DOHH2 (cell line): ENCODE data around the gene UBXN11.

Experiments
- H3F3A ChIP-seq: fragments of 200-600 bp; sonication (generic), shearing (Covaris generic); 2 replicates; pipeline ENCODE4 v1.6.0; 2016; ENCODE audit warnings: antibody characterized with exemption, mild to moderate bottlenecking; ENCODE audit not compliant: control insufficient read depth, insufficient read depth
- H3K27ac ChIP-seq: fragments of 200-600 bp; sonication (generic); 2 replicates; pipeline ENCODE4 v1.5.1; 2014; ENCODE audit warnings: low read depth, mild to moderate bottlenecking, low read length, moderate library complexity
- H3K27me3 ChIP-seq: fragments of 200-600 bp; sonication (generic); 2 replicates; pipeline ENCODE4 v1.6.1; 2014; ENCODE audit warnings: mild to moderate bottlenecking, low read length, mixed read lengths; ENCODE audit not compliant: control insufficient read depth
- H3K36me3 ChIP-seq: fragments of 200-600 bp; sonication (generic); 2 replicates; pipeline ENCODE4 v1.6.1; 2014; ENCODE audit warnings: mild to moderate bottlenecking, low read length, moderate library complexity, mixed read lengths; ENCODE audit not compliant: control insufficient read depth
- H3K4me1 ChIP-seq: fragments of 200-600 bp; sonication (generic); 2 replicates; pipeline ENCODE4 v1.6.1; 2014; ENCODE audit warnings: mild to moderate bottlenecking, low read length, mixed read lengths; ENCODE audit not compliant: control insufficient read depth
- H3K4me2 ChIP-seq: fragments of 200-600 bp; sonication (generic); 2 replicates; pipeline ENCODE4 v1.6.0; 2014; ENCODE audit warnings: mild to moderate bottlenecking, low read length, moderate library complexity
- H3K4me3 ChIP-seq: fragments of 200-600 bp; sonication (generic); 2 replicates; pipeline ENCODE4 v1.5.1; 2014; ENCODE audit warnings: mild to moderate bottlenecking, low read length, mixed read lengths
- H3K79me2 ChIP-seq: fragments of 200-600 bp; sonication (generic); 2 replicates; pipeline ENCODE4 v1.6.1; 2014; ENCODE audit warnings: mild to moderate bottlenecking, low read length, mixed read lengths; ENCODE audit not compliant: control insufficient read depth
- H3K9me2 ChIP-seq: fragments of 200-600 bp; sonication (generic); replicated peaks from 2 replicates; pipeline ENCODE4 v1.6.1; 2014; ENCODE audit warnings: mild to moderate bottlenecking, low read length, mixed read lengths; ENCODE audit not compliant: control insufficient read depth
- H3K9me3 ChIP-seq: fragments of 200-600 bp; sonication (generic); 2 replicates; pipeline ENCODE4 v1.6.1; 2014; ENCODE audit warnings: antibody characterized with exemption, low read length, mixed read lengths; ENCODE audit not compliant: control insufficient read depth, insufficient read depth
- H4K20me1 ChIP-seq: fragments of 200-600 bp; sonication (generic); 2 replicates; pipeline ENCODE4 v1.6.0; 2014; ENCODE audit warnings: low read depth, mild to moderate bottlenecking, antibody characterized with exemption, low read length, moderate library complexity; ENCODE audit not compliant: control insufficient read depth, insufficient read depth
- CTCF ChIP-seq: fragments of 200-600 bp; sonication (generic); IDR thresholded peaks from one replicate; pipeline ENCODE4 v1.5.1; 2014; ENCODE audit warnings: antibody characterized with exemption, mild to moderate bottlenecking, low read depth, low read length; ENCODE audit not compliant: poor library complexity, severe bottlenecking
- EZH2phosphoT487 ChIP-seq: fragments of 200-600 bp; sonication (generic); IDR thresholded peaks from 2 replicates; pipeline ENCODE4 v1.6.1; 2017; ENCODE audit warnings: borderline replicate concordance, mild to moderate bottlenecking, antibody characterized with exemption, low read length, moderate library complexity, mixed read lengths

UBXN11 gene

DNA sequence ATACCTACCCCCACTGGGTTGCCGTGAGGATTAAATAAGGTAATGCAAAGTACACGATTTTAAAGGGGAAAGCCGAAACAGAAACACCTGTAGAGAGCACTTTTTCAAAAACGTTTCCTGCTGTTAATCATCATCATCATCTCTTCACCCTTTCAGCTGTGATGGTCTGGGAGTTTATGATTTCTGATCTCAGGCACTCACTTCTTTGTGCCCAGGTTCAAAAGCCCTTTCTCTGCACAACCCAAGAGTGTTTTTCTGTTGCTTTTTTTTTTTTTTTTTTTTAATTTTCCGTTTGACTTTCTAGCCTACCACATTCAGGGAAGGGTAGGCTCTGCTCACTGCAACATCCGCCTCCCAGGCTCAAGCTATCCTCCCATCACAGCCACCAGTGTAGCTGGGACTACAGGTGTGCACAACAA lies 936 bp upstream of the UBXN11 start:
- H3K9me3 ChIP-seq: no peaks in the 10 kb centered on the region
- no peaks in the 10 kb centered on the region for H4K20me1 ChIP-seq
- peak overlapping the region; percentile 96 for H3K4me2 ChIP-seq
- H3K79me2 ChIP-seq: peaks cover 33% of the 10 kb centered on the region
- TF ChIP-seq CTCF (no peak), EZH2phosphoT487 (no peak)
- H3F3A ChIP-seq: peaks cover 10% of the 10 kb centered on the region
- H3K27me3 ChIP-seq: no peaks in the 10 kb centered on the region
- H3K36me3 ChIP-seq: no peaks in the 10 kb centered on the region
- H3K9me2 ChIP-seq: no peaks in the 10 kb centered on the region
- peak overlapping the region; percentile 85 for H3K4me3 ChIP-seq
- H3K27ac ChIP-seq: peak overlapping the region; percentile 94
- peaks cover 42% of the 10 kb centered on the region for H3K4me1 ChIP-seq

DNA sequence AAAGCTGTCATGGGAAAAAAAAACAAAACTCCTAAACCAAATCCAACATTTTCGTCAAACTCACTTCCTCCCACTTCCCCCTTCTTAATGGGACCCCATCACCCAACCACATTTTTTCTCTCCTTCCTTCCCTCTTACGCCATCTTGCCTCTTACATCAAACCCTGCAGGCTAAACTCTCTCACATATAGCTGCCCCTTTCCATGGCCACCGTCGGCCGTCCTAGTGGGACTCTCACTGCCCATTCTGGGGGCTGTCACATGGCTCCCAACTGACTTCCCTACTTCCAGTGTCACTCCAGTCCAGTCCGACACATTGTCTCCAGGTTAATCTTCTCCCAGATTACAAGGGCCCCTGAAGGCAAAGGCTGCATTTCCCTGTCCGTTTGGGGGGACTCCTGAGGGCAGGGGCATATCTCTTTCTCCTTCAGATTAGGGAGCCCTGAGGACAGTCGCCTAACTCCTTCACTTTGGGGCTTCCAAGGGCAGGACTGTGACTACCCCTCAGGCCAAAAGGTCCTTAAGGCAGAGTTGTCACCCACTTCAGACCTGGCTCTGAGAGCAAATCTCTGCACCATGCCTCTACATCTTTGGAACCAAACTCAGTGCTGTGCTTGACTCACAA lies 658 bp downstream of the UBXN11 start:
- H3K4me3 ChIP-seq: peak overlapping the region; percentile 85
- peaks cover 9% of the 10 kb centered on the region for H3K36me3 ChIP-seq
- H3K4me1 ChIP-seq: peaks cover 44% of the 10 kb centered on the region
- H3F3A ChIP-seq: peaks cover 10% of the 10 kb centered on the region
- H3K9me3 ChIP-seq: no peaks in the 10 kb centered on the region
- no peaks in the 10 kb centered on the region for H4K20me1 ChIP-seq
- H3K9me2 ChIP-seq: no peaks in the 10 kb centered on the region
- TF ChIP-seq CTCF (no peak), EZH2phosphoT487 (no peak)
- H3K4me2 ChIP-seq: peak overlapping the region; percentile 96
- H3K27ac ChIP-seq: peak overlapping the region; percentile 25
- no peaks in the 10 kb centered on the region for H3K27me3 ChIP-seq
- peaks cover 33% of the 10 kb centered on the region for H3K79me2 ChIP-seq

- Histone ChIP-seq H3K27ac (no peak overlapping the region), H3K79me2 (peaks cover 33% of the 10 kb centered on the region), H3K27me3 (no peaks in the 10 kb centered on the region), H3K4me2 (no peak overlapping the region), H3K36me3 (peaks cover 11% of the 10 kb centered on the region), H3K9me2 (no peaks in the 10 kb centered on the region), H3K4me1 (peaks cover 61% of the 10 kb centered on the region), H3K9me3 (no peaks in the 10 kb centered on the region), H3K4me3 (no peak overlapping the region), H3F3A (peaks cover 10% of the 10 kb centered on the region), H4K20me1 (no peaks in the 10 kb centered on the region)
- TF ChIP-seq EZH2phosphoT487: no peak
- TF ChIP-seq CTCF: no peak
Observed at GRCh38 chr1:26302733-26303405, 3.6 kb downstream of the UBXN11 start.
